Rectal smooth muscle tissue (tissue), 1 donor: ENCODE results near the gene SSBP2.

Experiments
- H3K27ac ChIP-seq: one replicate; pipeline ENCODE4 v1.7.0; 2013; ENCODE audit warnings: low read depth, low read length, inconsistent platforms
- H3K27me3 ChIP-seq: one replicate; pipeline ENCODE4 v1.7.0; 2013; ENCODE audit warnings: low read length; ENCODE audit not compliant: control insufficient read depth, insufficient read depth
- H3K36me3 ChIP-seq: one replicate; pipeline ENCODE4 v1.7.0; 2013; ENCODE audit warnings: low read length; ENCODE audit not compliant: control insufficient read depth, insufficient read depth
- H3K4me1 ChIP-seq: one replicate; pipeline ENCODE4 v1.7.0; 2013; ENCODE audit warnings: low read length; ENCODE audit not compliant: control insufficient read depth, insufficient read depth
- H3K4me3 ChIP-seq: one replicate; pipeline ENCODE4 v1.7.0; 2013; ENCODE audit warnings: low read length
- H3K9ac ChIP-seq: one replicate; pipeline ENCODE4 v1.7.0; 2013; ENCODE audit warnings: low read length

The SSBP2 gene

DNA sequence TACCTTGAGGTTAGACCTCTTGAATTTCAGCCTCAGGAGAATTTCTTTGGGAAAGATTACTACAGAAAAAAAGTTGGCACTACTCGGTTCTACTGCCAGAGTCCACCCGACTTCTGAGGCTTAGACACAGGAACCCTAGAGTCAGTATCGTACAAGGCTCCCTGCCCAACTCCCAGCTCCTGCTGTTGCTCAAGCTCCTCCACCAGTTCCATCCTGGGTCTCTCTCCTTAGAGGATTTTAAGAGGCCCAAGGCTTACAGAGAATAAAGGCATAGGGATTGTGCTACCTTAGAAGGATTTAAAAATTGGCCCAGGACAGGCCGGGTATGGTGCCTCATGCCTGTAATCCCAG is 29.0 kb upstream of the SSBP2 start:
- H3K9ac ChIP-seq: no peak overlapping the region
- peaks cover 8% of the 10 kb centered on the region for H3K4me1 ChIP-seq
- no peak overlapping the region for H3K4me3 ChIP-seq
- no peaks in the 10 kb centered on the region for H3K27me3 ChIP-seq
- H3K27ac ChIP-seq: peak overlapping the region; percentile 77
- no peaks in the 10 kb centered on the region for H3K36me3 ChIP-seq

DNA sequence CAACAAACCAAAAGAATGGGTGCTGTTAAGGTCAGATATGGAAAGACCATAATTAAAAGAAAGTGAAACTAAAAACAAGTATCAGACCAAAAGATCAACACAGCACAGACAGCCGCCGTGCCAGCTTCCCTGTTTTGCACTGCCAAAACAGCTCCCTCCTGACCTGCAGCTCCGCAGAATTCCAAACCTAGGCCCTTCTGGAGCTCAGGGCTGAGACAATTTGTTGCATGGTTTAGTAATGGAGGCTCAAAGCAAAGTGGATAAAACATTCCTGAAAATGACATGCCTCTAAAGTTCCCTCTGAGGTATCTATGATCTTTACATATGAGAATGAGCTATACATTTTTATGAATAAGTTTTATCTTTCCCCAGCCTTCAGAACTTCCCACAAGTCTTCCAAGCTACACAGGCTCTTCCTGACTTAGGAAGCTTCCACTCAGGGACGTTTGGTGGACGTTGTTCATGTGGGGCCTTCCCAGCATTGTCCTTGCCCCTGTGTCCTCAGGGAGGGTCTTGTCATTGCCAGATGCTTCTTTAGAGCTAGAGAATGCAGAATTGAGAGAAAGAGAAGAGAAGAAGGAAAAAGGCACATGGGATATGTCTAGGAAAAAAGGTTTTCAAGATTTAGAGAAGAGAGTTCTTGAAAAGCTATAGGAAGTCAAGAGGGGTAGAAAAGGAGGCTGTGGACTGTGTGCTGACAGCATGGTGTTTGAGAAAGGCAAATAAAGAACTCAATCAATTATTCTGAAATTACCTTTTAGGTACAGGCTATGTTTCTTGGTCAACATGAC is 28.4 kb upstream of the SSBP2 start:
- Histone ChIP-seq H3K27me3 (no peaks in the 10 kb centered on the region), H3K4me3 (peak overlapping the region; percentile 48), H3K9ac (no peak overlapping the region), H3K36me3 (no peaks in the 10 kb centered on the region), H3K4me1 (peaks cover 8% of the 10 kb centered on the region), H3K27ac (peak overlapping the region; percentile 77)

DNA sequence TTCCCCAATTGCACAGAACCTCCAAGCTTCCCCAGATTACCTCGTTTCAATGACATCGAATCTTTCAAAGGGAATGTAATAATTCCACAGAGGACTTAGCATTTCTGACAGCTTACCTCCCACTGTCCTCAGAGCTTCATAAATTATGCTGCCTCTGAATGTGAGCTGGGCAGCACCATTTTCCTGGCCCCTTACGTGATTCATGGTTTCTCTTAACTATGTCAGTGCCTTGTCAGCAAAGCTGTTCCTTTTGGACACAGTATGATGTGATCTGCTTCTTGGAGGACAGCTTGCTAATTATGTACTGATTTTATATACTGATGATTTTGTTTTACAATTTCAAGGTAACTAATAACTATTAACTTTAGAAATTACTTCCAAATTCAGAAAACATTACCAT is 27.7 kb upstream of the SSBP2 start:
- Histone ChIP-seq H3K4me3 (peak overlapping the region; percentile 48), H3K36me3 (no peaks in the 10 kb centered on the region), H3K27me3 (no peaks in the 10 kb centered on the region), H3K27ac (peak overlapping the region; percentile 77), H3K9ac (no peak overlapping the region), H3K4me1 (peaks cover 8% of the 10 kb centered on the region)

- peaks cover 8% of the 10 kb centered on the region for H3K4me1 ChIP-seq
- H3K4me3 ChIP-seq: no peak overlapping the region
- no peak overlapping the region for H3K27ac ChIP-seq
- no peak overlapping the region for H3K9ac ChIP-seq
- no peaks in the 10 kb centered on the region for H3K36me3 ChIP-seq
- H3K27me3 ChIP-seq: no peaks in the 10 kb centered on the region
Observed at GRCh38 chr5:81776258-81776657, 25.4 kb upstream of the SSBP2 start.

GRCh38 chr5:81774374-81774773 is 23.5 kb upstream of the SSBP2 start:
- Histone ChIP-seq H3K36me3 (no peaks in the 10 kb centered on the region), H3K4me3 (no peak overlapping the region), H3K4me1 (peaks cover 1% of the 10 kb centered on the region), H3K27me3 (no peaks in the 10 kb centered on the region), H3K27ac (no peak overlapping the region), H3K9ac (no peak overlapping the region)

DNA sequence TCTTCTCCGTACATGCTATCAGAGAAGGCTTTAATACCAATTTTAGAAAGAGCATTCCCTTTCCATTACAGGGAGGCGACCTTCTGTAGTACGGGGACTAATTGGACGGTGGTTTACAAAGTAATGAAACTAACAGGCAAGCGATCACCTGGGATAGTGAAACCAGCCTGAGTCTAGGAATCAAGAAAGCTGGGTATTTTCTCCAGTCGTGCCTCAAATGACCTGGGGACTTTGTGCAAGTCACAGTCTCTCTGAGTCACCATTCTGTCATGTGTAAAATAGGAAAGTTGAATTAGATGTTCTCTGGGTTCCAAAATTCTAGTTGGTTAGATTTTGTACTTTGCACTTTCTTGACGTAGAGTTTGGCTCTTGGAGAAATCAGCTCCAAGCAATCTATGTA is 22.7 kb upstream of the SSBP2 start:
- H3K27ac ChIP-seq: no peak overlapping the region
- no peak overlapping the region for H3K4me3 ChIP-seq
- no peaks in the 10 kb centered on the region for H3K36me3 ChIP-seq
- H3K9ac ChIP-seq: no peak overlapping the region
- H3K27me3 ChIP-seq: no peaks in the 10 kb centered on the region
- no peaks in the 10 kb centered on the region for H3K4me1 ChIP-seq

- Histone ChIP-seq H3K9ac (no peak overlapping the region), H3K27me3 (no peaks in the 10 kb centered on the region), H3K4me1 (no peaks in the 10 kb centered on the region), H3K27ac (no peak overlapping the region), H3K36me3 (no peaks in the 10 kb centered on the region), H3K4me3 (no peak overlapping the region)
Observed at GRCh38 chr5:81773161-81773560, 22.3 kb upstream of the SSBP2 start.

DNA sequence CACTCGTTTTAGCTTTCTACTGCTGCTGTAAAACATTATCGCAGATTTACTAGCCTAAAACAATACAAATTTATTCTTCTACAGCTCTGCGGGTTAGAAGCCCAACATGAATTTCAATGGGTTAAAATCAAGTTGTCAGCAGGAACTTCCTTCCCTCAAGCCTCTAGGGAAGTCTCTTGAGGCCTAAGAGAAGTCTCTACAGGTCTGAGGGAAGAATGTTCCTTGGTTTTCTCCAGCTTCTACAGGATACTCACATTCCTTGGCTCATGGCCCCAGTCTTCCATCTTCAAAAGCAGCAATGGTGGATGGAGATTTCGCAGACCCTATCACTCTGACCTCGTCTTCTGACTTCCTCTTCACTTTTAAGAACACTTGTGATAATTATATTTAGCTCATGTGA is 21.6 kb upstream of the SSBP2 start:
- Histone ChIP-seq H3K27ac (no peak overlapping the region), H3K27me3 (no peaks in the 10 kb centered on the region), H3K9ac (no peak overlapping the region), H3K4me3 (no peak overlapping the region), H3K36me3 (no peaks in the 10 kb centered on the region), H3K4me1 (no peaks in the 10 kb centered on the region)

DNA sequence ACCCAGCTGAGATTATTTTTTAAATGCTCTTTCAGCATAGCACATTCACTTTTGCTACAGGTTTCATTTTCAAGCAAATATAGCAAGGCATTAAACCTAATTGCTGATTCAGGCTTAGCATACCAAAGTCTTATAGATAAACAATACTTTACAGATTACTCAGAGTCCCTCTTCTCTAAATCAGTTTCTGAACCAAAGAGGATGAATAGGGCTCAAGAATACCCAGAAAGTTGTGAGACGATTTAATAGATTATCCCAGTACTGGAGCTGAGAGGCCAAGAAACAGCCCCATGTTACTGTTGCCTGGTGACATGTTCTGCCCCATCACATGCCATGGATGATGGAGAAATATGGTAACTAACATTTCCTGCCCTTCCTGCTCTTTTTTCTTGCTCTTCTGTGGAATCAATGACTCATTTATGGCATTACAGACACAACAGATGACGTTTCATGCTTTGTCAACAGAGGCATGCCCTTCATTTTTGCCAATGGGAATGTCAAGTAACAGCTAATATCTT is 18.1 kb upstream of the SSBP2 start:
- no peaks in the 10 kb centered on the region for H3K27me3 ChIP-seq
- H3K27ac ChIP-seq: no peak overlapping the region
- H3K4me3 ChIP-seq: no peak overlapping the region
- H3K36me3 ChIP-seq: no peaks in the 10 kb centered on the region
- H3K4me1 ChIP-seq: no peaks in the 10 kb centered on the region
- no peak overlapping the region for H3K9ac ChIP-seq

DNA sequence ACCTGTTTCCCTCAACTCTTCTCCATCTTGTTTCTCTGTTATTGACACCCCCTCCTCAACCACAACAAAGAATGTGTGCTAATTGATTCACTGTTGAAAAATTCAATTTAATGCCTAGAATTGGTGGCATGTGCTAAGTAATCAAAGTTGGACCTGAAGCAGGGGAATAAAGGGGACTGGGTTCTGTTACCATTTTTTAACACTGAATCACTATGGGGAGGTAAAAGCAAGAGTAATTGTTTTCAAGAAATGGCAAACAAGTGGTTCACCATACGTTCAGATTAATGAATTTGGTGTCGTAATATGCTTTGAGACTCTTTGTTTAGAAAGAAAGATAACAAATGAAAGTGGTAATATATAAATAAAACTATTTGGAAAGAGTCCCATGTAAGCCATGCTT is 17.0 kb upstream of the SSBP2 start:
- Histone ChIP-seq H3K27me3 (no peaks in the 10 kb centered on the region), H3K27ac (no peak overlapping the region), H3K36me3 (no peaks in the 10 kb centered on the region), H3K9ac (no peak overlapping the region), H3K4me1 (no peaks in the 10 kb centered on the region), H3K4me3 (no peak overlapping the region)

- no peaks in the 10 kb centered on the region for H3K4me1 ChIP-seq
- no peak overlapping the region for H3K9ac ChIP-seq
- no peak overlapping the region for H3K27ac ChIP-seq
- H3K36me3 ChIP-seq: no peaks in the 10 kb centered on the region
- no peaks in the 10 kb centered on the region for H3K27me3 ChIP-seq
- H3K4me3 ChIP-seq: no peak overlapping the region
Observed at GRCh38 chr5:81767097-81767496, 16.2 kb upstream of the SSBP2 start.

DNA sequence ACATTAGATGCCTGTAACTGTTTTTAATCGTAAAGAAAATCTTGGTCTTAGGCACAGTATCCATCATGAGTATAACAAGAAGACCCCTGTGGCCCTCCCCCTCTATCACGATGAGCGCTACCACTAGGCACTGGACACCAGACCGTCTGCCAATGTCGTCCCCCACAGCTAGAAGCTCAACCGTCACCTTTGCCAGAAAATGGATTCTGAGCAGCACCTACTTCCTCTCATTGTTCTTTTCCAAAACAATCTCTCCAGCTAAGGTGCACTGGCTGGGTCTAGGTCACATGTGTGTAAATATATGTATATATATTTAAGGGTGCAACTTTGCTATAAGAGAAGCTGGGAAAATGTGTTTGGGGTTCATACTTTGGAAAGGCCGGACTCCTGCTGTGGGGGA is 15.7 kb upstream of the SSBP2 start:
- Histone ChIP-seq H3K27ac (no peak overlapping the region), H3K27me3 (no peaks in the 10 kb centered on the region), H3K4me1 (no peaks in the 10 kb centered on the region), H3K9ac (no peak overlapping the region), H3K36me3 (no peaks in the 10 kb centered on the region), H3K4me3 (no peak overlapping the region)

DNA sequence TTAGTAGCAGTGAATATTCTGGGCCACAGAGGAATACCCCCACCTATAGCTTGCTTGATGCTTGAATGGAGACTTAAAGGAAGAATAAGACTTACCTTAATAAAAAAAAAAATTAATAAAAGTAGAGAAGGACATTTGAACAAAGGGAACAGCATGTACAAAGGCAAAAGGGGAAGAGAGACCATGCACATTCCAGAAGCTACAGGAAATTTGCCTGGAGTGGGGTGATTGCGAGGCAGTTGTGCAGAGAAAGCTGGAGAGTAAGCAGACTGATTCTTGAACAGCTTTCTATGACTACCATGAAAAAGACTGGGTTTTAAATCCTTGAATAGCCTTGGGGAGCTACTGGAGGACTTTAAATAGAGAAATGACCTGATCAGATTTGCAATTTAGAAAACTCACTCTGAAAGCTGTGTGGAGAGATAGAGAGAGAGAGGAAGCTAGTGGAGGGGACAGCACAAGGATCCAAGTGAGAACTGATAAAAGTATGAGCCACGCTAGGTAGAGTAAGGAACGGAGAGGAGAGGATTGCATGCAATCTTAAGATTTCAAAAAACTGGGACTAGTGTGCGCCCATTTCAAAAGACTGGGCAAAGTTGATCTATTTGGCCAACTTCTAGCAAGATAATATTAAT is 12.5 kb upstream of the SSBP2 start:
- H3K27me3 ChIP-seq: no peaks in the 10 kb centered on the region
- H3K36me3 ChIP-seq: no peaks in the 10 kb centered on the region
- H3K4me1 ChIP-seq: no peaks in the 10 kb centered on the region
- no peak overlapping the region for H3K4me3 ChIP-seq
- H3K9ac ChIP-seq: no peak overlapping the region
- H3K27ac ChIP-seq: no peak overlapping the region
